Glutamatergic neuron (in vitro differentiated cells): Measurements from ENCODE around the gene CDC42BPA. TPM values are rescaled to one million over a fixed set of nuclear protein-coding genes. Genes with fewer than 3 reads are reported as not detected.

Experiments used
- DNase-seq: peaks from one replicate; pipeline ENCODE4 v3.0.0; 2022
- H3K27ac Mint-ChIP-seq: one replicate; pipeline ENCODE4 v1.8.0; 2020; ENCODE audit warnings: mild to moderate bottlenecking, mixed read lengths, inconsistent platforms; ENCODE audit not compliant: unreplicated experiment
- H3K27me3 Mint-ChIP-seq: one replicate; pipeline ENCODE4 v1.8.0; 2020; ENCODE audit warnings: mild to moderate bottlenecking, moderate library complexity, mixed read lengths, inconsistent platforms; ENCODE audit not compliant: unreplicated experiment
- H3K36me3 Mint-ChIP-seq: one replicate; pipeline ENCODE4 v1.8.0; 2020; ENCODE audit warnings: mild to moderate bottlenecking, mixed read lengths, inconsistent platforms; ENCODE audit not compliant: unreplicated experiment
- H3K4me1 Mint-ChIP-seq: one replicate; pipeline ENCODE4 v1.8.0; 2020; ENCODE audit warnings: mild to moderate bottlenecking, low read depth, mixed read lengths, inconsistent platforms; ENCODE audit not compliant: unreplicated experiment
- H3K4me3 Mint-ChIP-seq: one replicate; pipeline ENCODE4 v1.8.0; 2020; ENCODE audit warnings: mild to moderate bottlenecking, mixed read lengths, inconsistent platforms; ENCODE audit not compliant: unreplicated experiment
- H3K9me3 Mint-ChIP-seq: one replicate; pipeline ENCODE4 v1.8.0; 2020; ENCODE audit warnings: mild to moderate bottlenecking, moderate library complexity, mixed read lengths, inconsistent platforms; ENCODE audit not compliant: unreplicated experiment
- total RNA-seq: library from RNA; stranded (reverse); fragmentation: NEBNext Ultra II Directional; extraction: Animal tissue kit (Norgen Biotek cat#: 25700); gene quantifications from one replicate; pipeline ENCODE4 v1.2.1, GENCODE V29; 2021; ENCODE audit not compliant: unreplicated experiment
- TF ChIP-seq, protein P1 (sequence below): fragments of 200-600 bp; sonication (generic); IDR thresholded peaks from one replicate; pipeline ENCODE4 v1.5.0; 2021; ENCODE audit not compliant: partially characterized antibody, unreplicated experiment

The CDC42BPA gene
- total RNA-seq, 1 donor from 2014 or later, result 66.0 TPM

DNA sequence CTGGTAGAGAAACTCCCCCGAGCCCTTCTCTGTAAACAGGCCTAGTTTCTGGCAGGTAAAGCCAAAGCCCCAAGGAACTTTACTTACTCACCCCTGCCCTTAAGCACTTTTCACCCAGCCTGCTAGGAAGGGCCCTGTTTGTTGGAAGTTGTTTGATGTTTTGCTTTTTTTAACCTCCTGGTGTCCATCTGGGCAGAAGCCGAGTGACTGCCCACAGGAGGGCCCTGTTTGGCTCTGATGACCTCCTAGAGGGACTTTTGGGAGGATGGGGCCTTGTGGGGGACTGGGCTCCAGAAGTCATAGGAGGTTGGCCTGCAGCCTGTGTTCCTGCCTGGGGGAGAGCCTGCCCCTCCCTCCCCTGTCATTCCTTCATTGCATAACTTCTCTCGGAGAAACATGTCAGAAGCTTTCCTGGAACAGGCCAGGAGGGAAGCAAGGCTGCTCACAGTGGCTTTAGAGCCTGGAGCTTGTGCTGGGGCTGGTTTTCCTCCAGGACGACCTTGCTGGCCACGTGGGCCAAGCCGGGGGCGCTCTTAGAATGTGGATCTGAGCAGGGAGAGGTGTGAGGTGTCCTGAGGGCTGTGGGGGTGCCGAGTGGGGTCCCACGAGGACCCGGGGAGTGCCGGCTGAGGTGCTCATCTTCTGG, 344.3 kb downstream of the CDC42BPA start:
- Mint-ChIP-seq H3K27me3 (peaks cover 9% of the 10 kb centered on the region), H3K9me3 (peaks cover 14% of the 10 kb centered on the region), H3K4me3 (peak overlapping the region; percentile 72), H3K36me3 (peaks cover 16% of the 10 kb centered on the region), H3K27ac (peak overlapping the region; percentile 96), H3K4me1 (peaks cover 19% of the 10 kb centered on the region)
- TF ChIP-seq, protein P1, sequence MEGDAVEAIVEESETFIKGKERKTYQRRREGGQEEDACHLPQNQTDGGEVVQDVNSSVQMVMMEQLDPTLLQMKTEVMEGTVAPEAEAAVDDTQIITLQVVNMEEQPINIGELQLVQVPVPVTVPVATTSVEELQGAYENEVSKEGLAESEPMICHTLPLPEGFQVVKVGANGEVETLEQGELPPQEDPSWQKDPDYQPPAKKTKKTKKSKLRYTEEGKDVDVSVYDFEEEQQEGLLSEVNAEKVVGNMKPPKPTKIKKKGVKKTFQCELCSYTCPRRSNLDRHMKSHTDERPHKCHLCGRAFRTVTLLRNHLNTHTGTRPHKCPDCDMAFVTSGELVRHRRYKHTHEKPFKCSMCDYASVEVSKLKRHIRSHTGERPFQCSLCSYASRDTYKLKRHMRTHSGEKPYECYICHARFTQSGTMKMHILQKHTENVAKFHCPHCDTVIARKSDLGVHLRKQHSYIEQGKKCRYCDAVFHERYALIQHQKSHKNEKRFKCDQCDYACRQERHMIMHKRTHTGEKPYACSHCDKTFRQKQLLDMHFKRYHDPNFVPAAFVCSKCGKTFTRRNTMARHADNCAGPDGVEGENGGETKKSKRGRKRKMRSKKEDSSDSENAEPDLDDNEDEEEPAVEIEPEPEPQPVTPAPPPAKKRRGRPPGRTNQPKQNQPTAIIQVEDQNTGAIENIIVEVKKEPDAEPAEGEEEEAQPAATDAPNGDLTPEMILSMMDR, result no peak
- DNase-seq, result no peak

DNA sequence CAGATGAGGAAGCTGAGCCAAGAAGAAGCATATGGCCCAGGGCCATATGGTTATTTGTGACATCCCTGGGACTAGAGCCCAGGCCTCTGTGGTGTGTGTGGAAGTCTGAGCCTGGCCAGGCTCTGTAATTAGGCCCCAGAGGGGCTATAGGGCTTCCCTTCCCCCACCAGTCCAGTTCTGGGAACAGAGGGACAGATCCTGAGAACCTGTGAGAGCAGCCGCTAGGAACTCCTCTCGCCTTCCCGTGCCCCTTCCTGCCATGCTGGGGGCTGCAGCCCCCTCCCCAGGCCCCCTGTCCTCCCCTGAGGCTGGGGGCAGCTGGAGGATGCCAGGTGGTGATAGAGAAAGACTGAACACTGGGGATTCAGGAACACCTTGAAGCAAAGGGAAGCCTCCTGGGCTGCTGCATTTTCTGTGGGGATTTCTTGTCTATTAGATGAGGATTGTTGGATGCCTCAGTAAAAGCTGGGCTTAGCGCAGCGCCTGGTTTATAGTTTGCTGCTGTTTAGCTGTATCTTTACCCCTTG, 344.9 kb downstream of the CDC42BPA start:
- TF ChIP-seq, protein P1, result no peak
- H3K27ac Mint-ChIP-seq, result peak overlapping the region; percentile 96
- peak; percentile 76 for DNase-seq
- peak overlapping the region; percentile 72 for H3K4me3 Mint-ChIP-seq
- peaks cover 22% of the 10 kb centered on the region for H3K36me3 Mint-ChIP-seq
- H3K4me1 Mint-ChIP-seq, result peaks cover 23% of the 10 kb centered on the region
- peaks cover 16% of the 10 kb centered on the region for H3K9me3 Mint-ChIP-seq
- H3K27me3 Mint-ChIP-seq, result peaks cover 10% of the 10 kb centered on the region

DNA sequence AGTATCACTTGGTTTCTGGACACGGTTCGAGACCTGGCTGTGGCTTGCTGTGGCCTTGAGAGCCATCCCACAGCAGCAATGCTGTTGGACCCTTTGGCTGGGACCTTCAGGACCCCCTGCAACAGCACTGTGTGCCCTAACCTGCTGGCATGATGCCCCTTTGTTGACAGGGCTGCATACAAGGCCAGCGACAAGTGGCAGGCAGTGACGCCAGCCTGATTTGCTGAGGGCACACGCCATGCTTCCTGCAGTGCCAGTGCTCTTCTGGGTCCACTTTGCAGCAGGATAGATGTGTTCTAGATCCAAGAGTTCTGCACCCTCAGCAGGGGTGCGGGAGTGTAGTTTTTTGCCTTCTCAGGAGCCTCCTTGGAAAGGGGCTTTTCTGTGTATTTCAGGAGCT, 345.4 kb downstream of the CDC42BPA start:
- Mint-ChIP-seq H3K9me3 (peaks cover 16% of the 10 kb centered on the region), H3K36me3 (peaks cover 23% of the 10 kb centered on the region)

DNA sequence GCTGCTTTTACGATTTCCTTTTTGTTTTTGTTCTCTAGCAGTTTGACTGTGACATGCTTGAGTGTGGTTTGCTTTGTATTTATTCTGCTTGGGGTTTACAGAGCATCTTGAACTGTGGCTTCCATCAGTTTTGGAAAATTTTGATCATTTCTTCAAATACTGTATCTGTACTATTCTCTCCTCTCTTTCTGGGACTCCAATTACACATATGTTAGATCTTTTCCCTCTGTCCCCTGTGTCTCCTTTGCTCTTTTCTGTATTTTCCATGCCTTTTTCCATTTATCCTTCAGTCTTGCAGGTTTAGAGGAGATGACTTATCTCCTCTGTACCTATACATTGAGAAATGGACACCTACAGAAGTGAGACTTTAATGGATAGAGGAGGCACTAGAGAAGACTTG, 346.5 kb downstream of the CDC42BPA start:
- H3K36me3 Mint-ChIP-seq, result peaks cover 27% of the 10 kb centered on the region
- TF ChIP-seq, protein P1, result no peak
- peaks cover 27% of the 10 kb centered on the region for H3K4me1 Mint-ChIP-seq
- peak overlapping the region; percentile 16 for H3K4me3 Mint-ChIP-seq
- no peak for DNase-seq
- peak overlapping the region; percentile 65 for H3K27ac Mint-ChIP-seq
- peaks cover 16% of the 10 kb centered on the region for H3K9me3 Mint-ChIP-seq
- peaks cover 8% of the 10 kb centered on the region for H3K27me3 Mint-ChIP-seq

More for the DNA sequence above, 345.4 kb downstream of the CDC42BPA start:
- Mint-ChIP-seq H3K27ac (peak overlapping the region; percentile 96), H3K27me3 (peaks cover 10% of the 10 kb centered on the region), H3K4me3 (no peak overlapping the region), H3K4me1 (peaks cover 24% of the 10 kb centered on the region)
- DNase-seq, result no peak
- TF ChIP-seq, protein P1, result no peak

DNA sequence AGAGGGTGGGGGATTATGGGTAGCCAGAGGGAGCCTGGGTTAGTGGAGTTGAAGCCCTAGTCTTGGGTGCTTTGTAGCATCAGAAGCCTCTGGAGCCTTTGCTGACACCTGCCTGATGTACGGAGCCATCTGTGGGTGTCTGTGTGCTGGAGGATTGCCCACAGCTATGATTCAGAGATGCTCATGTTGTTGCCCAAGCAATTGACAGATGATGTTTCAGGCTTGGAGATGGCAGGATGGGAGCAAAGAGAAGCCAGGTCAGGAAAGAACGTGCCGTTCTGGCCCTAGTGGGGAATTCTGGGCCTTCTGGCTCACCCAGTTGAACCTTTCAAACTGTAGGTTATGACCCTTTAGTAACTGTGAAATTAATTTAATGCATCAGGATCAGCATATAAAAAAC, 350.6 kb downstream of the CDC42BPA start:
- Mint-ChIP-seq H3K4me1 (peaks cover 10% of the 10 kb centered on the region), H3K4me3 (no peak overlapping the region), H3K27ac (no peak overlapping the region), H3K36me3 (peaks cover 27% of the 10 kb centered on the region), H3K27me3 (peaks cover 3% of the 10 kb centered on the region), H3K9me3 (peaks cover 6% of the 10 kb centered on the region)
- DNase-seq, result no peak
- TF ChIP-seq, protein P1, result no peak
